CD4-positive, alpha-beta T cell treated with Interferon gamma for 1 hour (primary cell): ENCODE results near the gene SDC4.
"Not testable (repeated sequence)": the region's sequence is repeated elsewhere in the genome, so short reads cannot be mapped to it uniquely, and the experiment has no call there.

Source experiments
- DNase-seq: peaks from one replicate; pipeline ENCODE4 v3.0.0-alpha.2; 2020

Gene SDC4

DNA sequence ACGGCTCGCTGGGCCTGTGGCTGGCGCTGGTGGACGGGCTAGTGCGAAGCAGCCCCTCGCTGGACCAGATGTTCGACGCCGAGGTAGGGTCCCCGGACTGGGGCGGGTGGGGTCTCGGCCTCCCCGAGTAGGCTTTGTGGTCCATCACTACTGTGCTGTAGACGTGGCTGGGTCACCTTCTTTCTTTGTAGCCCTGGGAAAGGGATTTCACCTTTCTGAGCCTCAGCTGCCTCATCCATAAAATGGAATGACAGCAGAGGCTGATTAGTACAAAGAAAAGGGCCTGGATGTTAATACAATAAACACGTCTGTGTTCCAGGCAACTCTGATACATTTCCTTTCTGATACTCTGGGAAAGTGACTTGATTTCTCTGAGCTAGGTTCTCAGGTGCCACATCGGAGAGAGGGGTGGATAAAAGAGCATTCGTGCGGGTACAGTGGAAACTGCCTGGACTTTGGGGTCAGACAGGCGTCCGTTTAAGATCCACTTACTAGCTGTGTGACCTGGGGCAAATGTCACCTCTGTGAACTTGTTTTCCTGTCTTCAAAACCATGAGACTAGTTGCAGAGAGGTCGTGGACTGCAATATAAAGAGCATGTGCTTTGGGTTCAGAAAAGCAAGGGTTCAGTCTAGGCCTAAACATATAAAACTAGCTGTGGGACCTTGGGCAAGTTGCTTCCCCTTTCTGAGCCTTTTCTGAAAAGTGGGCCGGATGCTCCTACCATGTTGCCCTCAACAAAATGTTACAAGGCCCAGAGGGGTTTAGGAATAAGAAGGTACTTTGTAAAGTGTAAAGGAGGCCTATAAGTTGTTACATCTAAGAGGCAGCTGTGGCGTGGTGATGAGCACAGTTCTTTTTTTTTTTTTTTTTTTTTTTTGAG is 15.6 kb upstream of the SDC4 start:
- no peak for DNase-seq

DNA sequence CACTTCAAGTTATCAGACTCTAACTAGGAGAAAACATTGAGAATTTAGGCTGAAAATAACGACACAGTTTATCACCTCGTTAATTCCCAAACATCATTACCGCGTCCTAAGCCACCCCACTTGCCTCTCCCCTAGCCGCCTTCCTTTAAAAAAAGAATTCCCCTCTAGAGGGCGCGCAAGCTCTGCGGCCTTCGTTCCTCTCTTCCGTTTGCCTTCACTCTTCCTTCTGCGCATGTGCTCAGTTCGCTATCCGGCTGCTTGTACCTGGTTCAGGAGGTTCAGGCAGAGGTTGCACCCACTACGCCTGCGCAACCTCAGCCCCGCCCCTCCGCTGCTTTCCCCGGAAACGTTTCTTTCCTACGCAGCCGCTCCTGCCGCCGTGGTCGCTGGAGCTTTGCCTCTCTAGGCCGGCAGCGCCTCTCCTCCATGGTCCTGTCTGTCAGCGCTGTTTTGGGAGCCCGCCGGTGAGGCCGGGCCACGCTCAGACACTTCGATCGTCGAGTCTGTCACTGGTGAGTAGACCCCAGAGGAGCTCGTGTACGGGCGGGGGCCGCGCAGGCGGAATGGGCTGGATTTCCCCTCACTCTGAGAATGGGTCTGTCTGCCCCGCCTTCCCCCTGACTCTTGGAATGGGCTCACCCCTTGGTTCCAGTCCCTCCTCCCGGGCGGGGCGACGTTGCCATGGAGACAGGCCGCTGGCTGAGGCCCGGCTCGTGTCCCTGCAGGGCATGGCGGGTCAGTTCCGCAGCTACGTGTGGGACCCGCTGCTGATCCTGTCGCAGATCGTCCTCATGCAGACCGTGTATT is 14.8 kb upstream of the SDC4 start, which contains the start of gene SYS1:
Gene SYS1 (plus strand): TSS at position 353 of the 807 bp plus-strand sequence. CDS start 376 bp downstream, at position 729.
- peak; percentile 98 for DNase-seq

GRCh38 chr20:45361793-45362192 is 13.6 kb upstream of the SDC4 start:
- no peak for DNase-seq

DNA sequence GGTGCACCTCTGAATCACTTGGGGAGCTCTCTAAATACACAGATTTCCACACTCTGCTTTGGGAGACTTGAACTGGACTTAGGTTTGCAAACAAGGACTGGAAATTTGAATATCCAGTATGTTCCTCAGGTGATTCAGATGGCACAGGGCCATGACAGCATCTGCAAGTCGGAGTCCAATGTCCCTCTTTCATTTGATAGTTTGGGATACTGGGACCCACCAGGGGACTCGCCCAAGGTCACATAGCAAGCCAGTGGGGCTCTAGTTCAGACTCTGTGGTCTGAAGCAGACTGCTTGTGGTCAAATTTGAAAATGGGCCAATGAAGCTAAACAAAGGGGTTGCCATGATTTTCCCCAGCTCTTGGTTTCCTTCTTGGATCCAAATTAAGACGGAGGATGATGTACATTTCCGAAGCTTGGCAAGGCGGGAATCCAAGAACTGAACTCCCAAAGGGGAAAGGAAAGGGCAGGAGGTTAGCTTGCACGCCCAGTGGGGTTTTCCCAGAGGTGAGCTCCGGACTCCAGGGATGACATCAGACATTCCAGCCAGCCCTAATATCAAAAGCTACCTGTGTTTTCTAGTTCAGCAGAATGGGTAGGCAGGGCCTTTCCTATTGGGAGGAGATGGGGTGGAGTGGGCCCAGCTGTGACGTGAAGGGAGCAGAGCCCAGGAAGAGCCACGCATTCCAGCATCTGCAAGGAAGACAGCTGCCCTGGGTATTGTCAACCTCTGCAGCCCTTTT is 11.4 kb upstream of the SDC4 start:
- no peak for DNase-seq

- no peak for DNase-seq
Measured at GRCh38 chr20:45359069-45359405, 10.8 kb upstream of the SDC4 start.

- DNase-seq = no peak
Measured at GRCh38 chr20:45358282-45359068, 10.3 kb upstream of the SDC4 start.

DNA sequence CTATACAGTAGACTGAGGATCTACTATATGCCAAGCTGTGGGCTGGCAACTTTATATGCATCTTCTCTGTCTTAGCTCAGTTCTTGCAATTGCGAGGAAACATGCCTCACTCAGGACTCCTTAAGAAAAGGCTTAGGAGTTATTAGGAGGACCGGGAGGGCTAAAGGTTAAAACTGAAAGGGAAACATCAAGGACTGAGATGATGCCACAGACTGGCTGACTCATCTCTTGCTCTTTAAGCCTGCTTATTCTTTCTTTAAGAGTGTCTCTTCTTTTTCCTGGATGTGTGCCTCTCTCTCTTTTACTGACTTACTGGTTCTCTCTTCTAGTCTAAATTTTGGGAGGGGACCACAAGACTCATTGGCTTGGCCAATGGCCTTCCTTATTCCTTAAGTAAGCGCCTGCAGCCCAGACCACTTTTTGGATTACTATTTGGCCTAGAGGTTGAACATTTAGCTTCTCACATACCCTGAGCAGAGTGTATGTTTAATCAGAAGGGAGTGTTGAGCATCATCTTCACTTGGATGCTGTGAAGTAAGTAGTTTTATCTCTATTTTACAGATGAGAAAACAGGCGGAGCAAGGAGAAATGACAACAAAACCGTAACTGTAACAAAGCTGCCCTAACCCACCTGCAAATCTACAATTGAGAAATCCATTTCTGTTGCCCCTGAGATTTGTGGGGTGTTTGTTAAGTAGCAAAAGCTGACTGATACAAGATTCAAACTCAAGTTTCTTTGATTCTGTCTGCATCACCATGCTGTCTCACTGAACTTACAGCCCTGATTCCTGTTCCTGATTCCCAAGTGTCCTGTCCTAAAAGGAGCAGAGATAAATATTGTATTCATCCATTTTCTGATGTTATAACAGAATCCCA is 7.2 kb upstream of the SDC4 start:
- DNase-seq = no peak

DNA sequence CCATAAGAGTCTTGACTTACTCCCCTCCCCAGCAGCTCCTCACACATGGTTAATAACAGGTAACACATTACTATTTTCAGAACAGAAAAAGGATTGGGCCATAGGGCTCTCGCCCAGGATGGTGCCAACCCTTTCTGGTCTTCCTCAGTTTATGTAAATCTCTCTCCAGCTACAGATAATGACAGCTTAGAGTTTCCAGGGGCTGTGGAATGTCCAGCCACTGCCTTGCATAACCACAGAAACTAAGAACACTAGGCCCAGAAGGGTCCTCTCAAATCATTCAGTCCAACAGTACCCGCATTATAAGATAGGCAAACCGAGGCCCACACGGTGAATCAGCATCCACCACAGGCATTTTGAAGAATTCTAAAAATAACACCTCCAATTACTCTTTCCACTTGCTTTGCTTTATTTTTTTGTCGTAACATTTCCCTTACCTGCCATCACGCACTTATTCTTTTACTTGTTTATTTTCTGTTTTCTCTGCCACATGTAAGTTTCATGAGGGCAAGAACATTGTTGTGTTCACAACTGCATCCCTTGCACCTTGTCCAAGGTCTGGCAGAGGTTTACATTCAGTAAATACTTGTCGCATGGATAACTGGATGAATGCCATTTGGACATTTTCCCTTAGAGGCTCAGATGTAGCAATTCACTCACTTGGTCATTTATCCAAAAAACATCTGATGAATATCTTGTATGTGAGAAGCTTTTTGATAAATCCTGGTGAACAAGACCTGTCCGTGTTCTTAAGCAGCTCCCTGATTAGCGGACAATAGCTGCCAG is 6.4 kb upstream of the SDC4 start:
- DNase-seq = no peak

GRCh38 chr20:45353746-45354145 is 5.5 kb upstream of the SDC4 start:
- DNase-seq = no peak

GRCh38 chr20:45352729-45353128 is 4.5 kb upstream of the SDC4 start:
- no peak for DNase-seq

DNA sequence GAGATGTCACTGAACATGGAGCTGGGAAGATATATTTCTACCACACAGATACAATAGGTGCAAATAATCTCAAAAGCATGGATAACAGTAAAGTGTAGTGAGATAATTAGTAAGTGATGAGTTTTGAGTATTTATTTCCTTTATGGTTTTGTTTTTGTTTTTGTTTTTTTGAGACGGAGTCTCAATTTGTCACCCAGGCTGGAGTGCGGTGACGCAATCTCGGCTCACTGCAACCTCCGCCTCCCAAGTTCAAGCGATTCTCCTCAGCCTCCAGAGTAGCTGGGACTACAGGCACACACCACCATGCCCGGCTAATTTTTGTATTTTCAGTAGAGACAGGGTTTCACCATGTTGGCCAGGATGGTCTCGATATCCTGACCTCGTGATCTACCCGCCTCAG is 2.6 kb upstream of the SDC4 start:
- DNase-seq = not testable (repeated sequence)

- no peak for DNase-seq
Measured at GRCh38 chr20:45350217-45350616, 2.0 kb upstream of the SDC4 start.

DNA sequence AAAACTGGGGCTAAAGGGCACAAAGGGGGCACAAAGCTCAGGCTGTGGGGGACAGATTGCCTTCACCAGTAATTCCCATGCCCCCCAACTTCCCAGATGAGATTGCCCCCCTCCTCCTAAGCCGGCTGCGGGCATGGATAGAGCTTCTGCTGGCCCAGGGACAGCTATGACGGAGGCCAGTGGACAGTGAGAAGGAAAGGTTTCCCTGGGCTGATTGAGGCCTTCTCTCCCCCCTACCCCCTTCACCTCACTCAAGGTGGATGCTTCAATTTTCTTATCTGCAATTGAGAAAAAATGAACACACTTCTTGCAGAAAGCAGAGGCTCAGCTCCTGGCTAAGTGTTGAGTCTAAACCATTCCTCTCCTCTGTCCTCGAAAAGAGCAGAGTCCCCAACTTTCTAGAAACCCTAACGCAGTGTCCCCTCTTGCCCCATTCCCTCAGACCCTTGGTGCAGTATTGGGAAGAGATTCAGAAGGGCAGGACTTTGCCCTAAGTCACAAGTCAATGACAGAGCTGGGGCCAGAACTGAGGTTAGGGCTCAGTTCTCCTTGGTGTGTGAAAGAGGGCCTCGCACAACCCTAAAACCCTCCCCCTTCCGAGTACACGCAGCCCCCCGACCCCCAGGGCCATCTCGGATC is 808 bp downstream of the SDC4 start:
- no peak for DNase-seq

DNA sequence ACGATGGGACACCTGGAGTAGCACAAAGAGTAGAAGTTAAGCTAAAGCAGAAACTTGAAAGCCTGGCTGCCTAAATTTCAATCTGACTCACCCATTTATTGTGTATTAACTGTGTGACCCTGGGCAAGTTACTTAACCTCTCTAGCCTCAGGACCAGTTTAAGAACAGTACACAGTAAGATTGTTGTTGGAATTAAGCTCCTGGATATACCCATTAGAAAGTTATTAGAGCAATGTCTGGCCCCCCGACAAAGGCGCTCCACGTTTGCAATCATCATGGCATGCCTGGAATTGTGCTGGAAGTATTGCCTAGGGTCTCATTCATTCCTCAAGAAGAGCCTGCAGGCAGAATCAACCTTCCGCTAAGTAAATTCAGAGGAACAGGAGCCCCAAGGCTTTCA is 1.4 kb downstream of the SDC4 start:
- no peak for DNase-seq

DNA sequence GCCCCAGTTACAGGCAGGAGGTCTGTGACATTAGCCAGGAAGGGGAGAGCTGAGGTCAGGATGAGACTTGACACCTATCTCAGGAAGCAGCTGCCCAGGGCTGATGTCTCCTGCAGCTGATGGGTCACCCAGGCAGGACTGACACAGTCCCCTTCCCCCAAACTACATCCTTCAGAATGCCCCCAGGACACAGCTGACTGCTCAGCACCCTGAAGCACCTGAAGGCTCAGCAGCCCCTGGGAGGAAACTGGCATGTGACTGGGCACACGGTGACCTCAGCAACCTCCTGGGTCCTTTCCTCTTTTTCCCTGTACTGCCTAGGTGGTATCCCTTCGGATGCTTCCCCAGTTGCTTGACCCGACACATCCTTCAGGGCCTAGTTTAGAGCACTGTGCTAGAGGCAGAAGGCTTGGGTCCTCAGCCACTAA is 1.9 kb downstream of the SDC4 start:
- DNase-seq = no peak

DNA sequence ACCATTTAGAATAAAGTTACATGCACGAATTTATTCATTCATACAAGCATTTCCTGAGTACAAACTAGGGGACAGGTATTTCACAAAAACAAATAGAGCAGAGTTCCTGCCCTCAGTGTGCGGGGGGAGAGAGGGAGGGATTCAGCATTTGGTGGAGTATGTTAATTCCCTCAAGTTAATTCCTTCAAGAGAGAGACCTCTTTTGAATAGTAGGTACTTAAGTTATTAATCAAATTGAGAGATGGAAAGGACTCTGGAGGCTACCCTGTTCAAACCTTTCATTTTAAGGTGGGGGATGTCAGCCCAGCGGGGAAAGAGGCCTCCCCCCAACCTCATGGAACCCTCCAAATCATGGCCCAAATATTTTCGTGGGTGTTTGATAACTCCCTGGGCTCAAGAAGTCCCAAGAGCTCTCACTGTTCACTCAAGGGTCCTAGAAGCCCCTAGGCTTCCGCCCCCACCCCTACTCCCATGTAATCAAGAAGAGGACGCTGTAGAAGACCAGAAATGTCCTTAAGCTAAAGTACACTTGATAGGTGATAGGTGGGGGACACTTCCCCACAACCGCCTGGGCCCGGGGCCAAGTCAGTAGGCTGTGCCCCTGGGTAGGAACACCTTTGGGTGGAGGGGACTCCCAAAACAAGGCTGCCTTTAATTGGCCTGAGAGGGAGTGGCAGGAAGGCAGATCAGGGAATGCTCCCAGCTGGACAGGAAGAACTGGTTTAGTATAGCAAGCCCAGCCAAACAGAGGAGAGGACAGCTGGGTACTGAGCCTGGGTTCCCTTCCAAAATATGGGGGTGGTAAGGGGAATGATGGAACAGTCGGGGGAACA is 2.9 kb downstream of the SDC4 start:
- DNase-seq = no peak

- DNase-seq = peak; percentile 46
Measured at GRCh38 chr20:45344168-45344860, 3.9 kb downstream of the SDC4 start.

DNA sequence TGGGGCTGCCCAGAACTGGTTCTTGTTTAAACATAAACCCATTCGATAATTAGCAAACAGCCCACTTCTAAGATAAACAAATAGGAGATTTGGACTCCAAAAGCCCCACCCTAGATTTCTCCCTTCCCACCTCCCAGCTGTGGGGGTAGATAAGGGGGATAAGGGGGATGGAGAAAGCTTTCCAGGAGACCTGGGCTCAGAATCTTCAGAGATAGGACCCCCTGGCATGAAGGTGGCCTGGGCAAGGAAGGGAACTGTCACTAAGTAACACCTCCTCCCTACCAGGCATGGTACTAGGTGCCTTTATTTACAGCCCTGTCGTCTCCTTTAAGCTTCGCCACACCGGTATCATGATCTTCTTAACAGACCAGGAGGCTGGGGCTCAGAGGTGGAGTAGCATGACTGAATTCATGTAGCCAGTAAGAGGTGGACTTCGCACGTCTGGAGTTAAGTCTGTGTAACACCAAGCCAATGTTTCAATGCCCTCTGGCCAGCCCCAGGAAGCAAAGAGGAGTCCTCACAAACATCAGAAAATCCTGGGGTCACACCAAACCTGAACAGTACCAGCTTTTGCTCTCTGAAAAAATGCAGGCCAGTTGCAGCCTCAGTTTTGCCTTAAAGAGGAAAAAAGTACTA is 4.6 kb downstream of the SDC4 start:
- no peak for DNase-seq
